Measurements from ENCODE around the gene DGKK.

The DGKK gene

DNA sequence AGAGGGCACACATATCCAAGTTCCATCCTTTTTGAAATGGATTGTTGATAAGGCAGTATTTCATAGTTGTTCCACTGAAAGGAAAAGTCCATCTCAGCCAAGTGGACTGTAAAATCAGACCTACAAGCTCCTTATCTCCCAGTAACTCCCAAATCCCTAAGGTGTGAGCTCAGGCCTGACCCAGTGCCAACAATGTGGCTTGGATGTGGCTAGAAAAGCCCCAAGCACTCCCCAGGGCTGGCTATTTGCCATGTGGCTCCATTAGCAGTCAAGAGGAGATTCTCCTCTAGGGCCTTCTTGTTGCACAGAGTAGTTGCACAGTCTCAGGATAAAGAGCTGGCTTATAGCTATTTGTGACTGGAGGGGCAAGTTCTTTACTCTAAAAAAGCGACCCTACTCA lies 25.0 kb upstream of the DGKK start:
- DNase-seq: no peak
- Histone ChIP-seq H3K4ac (ENCODE audit: low read depth in 1 of 2, low read length in 2 of 2) (no peak overlapping the region), H3K9me3 (ENCODE audit: control insufficient read depth, low read length) (peaks cover 4% of the 10 kb centered on the region), H2AFZ (ENCODE audit: low read depth, low read length) (no peak overlapping the region), H3K4me3 (ENCODE audit: insufficient read depth in 1 of 2, low read depth in 1 of 2, low read length in 2 of 2) (no peak overlapping the region), H2BK12ac (ENCODE audit: low read length in 2 of 2) (no peak overlapping the region), H4K8ac (ENCODE audit: low read length) (no peak overlapping the region), H2BK120ac (ENCODE audit: low read depth, low read length) (no peak overlapping the region), H3K27ac (ENCODE audit: low read length, poor library complexity, severe bottlenecking) (no peak overlapping the region), H3K4me1 (ENCODE audit: control insufficient read depth, insufficient read depth, low read depth, low read length) (no peaks in the 10 kb centered on the region), H3K18ac (ENCODE audit: low read depth in 1 of 2, low read length in 2 of 2) (no peak overlapping the region), H3K36me3 (ENCODE audit: control insufficient read depth in 1 of 2, insufficient read depth in 2 of 2, low read depth in 1 of 2, low read length in 2 of 2) (no peaks in the 10 kb centered on the region), H2AK5ac (ENCODE audit: low read length, severe bottlenecking) (no peak overlapping the region), H2BK5ac (ENCODE audit: low read depth, low read length, poor library complexity, severe bottlenecking) (no peak overlapping the region), H3K27me3 (ENCODE audit: control insufficient read depth in 1 of 2, insufficient read depth in 1 of 2, low read length in 2 of 2) (peaks cover 0 to 48% of the 10 kb centered on the region in 2 experiments), H3K14ac (ENCODE audit: low read length in 2 of 2) (no peak overlapping the region), H2BK15ac (ENCODE audit: low read depth, poor library complexity, severe bottlenecking) (no peak overlapping the region), H3K23ac (ENCODE audit: low read length in 2 of 2) (no peak overlapping the region), H4K91ac (ENCODE audit: low read length) (no peak overlapping the region), H3K79me1 (replicated peaks; ENCODE audit: low read length, poor library complexity, severe bottlenecking) (no peaks in the 10 kb centered on the region), H3K4me2 (ENCODE audit: low read length, poor library complexity, severe bottlenecking) (no peak overlapping the region), H3K9ac (ENCODE audit: low read length) (no peak overlapping the region)
- 83% methylated on average over 1 of the region's 1 CpG for WGBS

GRCh38 chrX:50492720-50493119 lies 22.1 kb upstream of the DGKK start:
- Histone ChIP-seq H3K14ac (ENCODE audit: low read length in 2 of 2) (no peak overlapping the region), H2BK12ac (ENCODE audit: low read length in 2 of 2) (no peak overlapping the region), H2BK5ac (ENCODE audit: low read depth, low read length, poor library complexity, severe bottlenecking) (no peak overlapping the region), H3K18ac (ENCODE audit: low read depth in 1 of 2, low read length in 2 of 2) (no peak overlapping the region), H3K23ac (ENCODE audit: low read length in 2 of 2) (no peak overlapping the region), H3K36me3 (ENCODE audit: control insufficient read depth in 1 of 2, insufficient read depth in 2 of 2, low read depth in 1 of 2, low read length in 2 of 2) (no peaks in the 10 kb centered on the region), H2BK15ac (ENCODE audit: low read depth, poor library complexity, severe bottlenecking) (no peak overlapping the region), H3K9me3 (ENCODE audit: control insufficient read depth, low read length) (peaks cover 4% of the 10 kb centered on the region), H2BK120ac (ENCODE audit: low read depth, low read length) (no peak overlapping the region), H4K91ac (ENCODE audit: low read length) (no peak overlapping the region), H3K27ac (ENCODE audit: low read length, poor library complexity, severe bottlenecking) (no peak overlapping the region), H3K79me1 (replicated peaks; ENCODE audit: low read length, poor library complexity, severe bottlenecking) (no peaks in the 10 kb centered on the region), H3K4ac (ENCODE audit: low read depth in 1 of 2, low read length in 2 of 2) (no peak overlapping the region), H3K4me2 (ENCODE audit: low read length, poor library complexity, severe bottlenecking) (no peak overlapping the region), H2AK5ac (ENCODE audit: low read length, severe bottlenecking) (no peak overlapping the region), H3K9ac (ENCODE audit: low read length) (no peak overlapping the region), H2AFZ (ENCODE audit: low read depth, low read length) (no peak overlapping the region), H3K4me1 (ENCODE audit: control insufficient read depth, insufficient read depth, low read depth, low read length) (no peaks in the 10 kb centered on the region), H3K4me3 (ENCODE audit: insufficient read depth in 1 of 2, low read depth in 1 of 2, low read length in 2 of 2) (no peak overlapping the region), H3K27me3 (ENCODE audit: control insufficient read depth in 1 of 2, insufficient read depth in 1 of 2, low read length in 2 of 2) (peaks cover 0 to 37% of the 10 kb centered on the region in 2 experiments), H4K8ac (ENCODE audit: low read length) (no peak overlapping the region)
- 74% methylated on average over 2 of the region's 2 CpGs for WGBS
- DNase-seq: no peak

GRCh38 chrX:50484662-50485061 lies 14.0 kb upstream of the DGKK start:
- H2BK5ac ChIP-seq (ENCODE audit: low read depth, low read length, poor library complexity, severe bottlenecking): no peak overlapping the region
- no peaks in the 10 kb centered on the region for H3K36me3 ChIP-seq (ENCODE audit: control insufficient read depth in 1 of 2, insufficient read depth in 2 of 2, low read depth in 1 of 2, low read length in 2 of 2)
- H4K91ac ChIP-seq (ENCODE audit: low read length): no peak overlapping the region
- H2BK15ac ChIP-seq (ENCODE audit: low read depth, poor library complexity, severe bottlenecking): no peak overlapping the region
- H3K9me3 ChIP-seq (ENCODE audit: control insufficient read depth, low read length): peaks cover 5% of the 10 kb centered on the region
- DNase-seq: no peak
- no CpG with 5 or more reads among the region's 1 CpG for WGBS
- H2AFZ ChIP-seq (ENCODE audit: low read depth, low read length): no peak overlapping the region
- no peak overlapping the region for H2BK12ac ChIP-seq (ENCODE audit: low read length in 2 of 2)
- no peak overlapping the region for H3K23ac ChIP-seq (ENCODE audit: low read length in 2 of 2)
- no peaks in the 10 kb centered on the region for H3K79me1 ChIP-seq (replicated peaks; ENCODE audit: low read length, poor library complexity, severe bottlenecking)
- H3K14ac ChIP-seq (ENCODE audit: low read length in 2 of 2): no peak overlapping the region
- H3K4ac ChIP-seq (ENCODE audit: low read depth in 1 of 2, low read length in 2 of 2): no peak overlapping the region
- H3K4me3 ChIP-seq (ENCODE audit: insufficient read depth in 1 of 2, low read depth in 1 of 2, low read length in 2 of 2): no peak overlapping the region
- H3K4me1 ChIP-seq (ENCODE audit: control insufficient read depth, insufficient read depth, low read depth, low read length): no peaks in the 10 kb centered on the region
- no peak overlapping the region for H3K27ac ChIP-seq (ENCODE audit: low read length, poor library complexity, severe bottlenecking)
- no peak overlapping the region for H3K18ac ChIP-seq (ENCODE audit: low read depth in 1 of 2, low read length in 2 of 2)
- H2BK120ac ChIP-seq (ENCODE audit: low read depth, low read length): no peak overlapping the region
- no peak overlapping the region for H3K9ac ChIP-seq (ENCODE audit: low read length)
- no peak overlapping the region for H2AK5ac ChIP-seq (ENCODE audit: low read length, severe bottlenecking)
- peaks cover 0 to 24% of the 10 kb centered on the region in 2 experiments for H3K27me3 ChIP-seq (ENCODE audit: control insufficient read depth in 1 of 2, insufficient read depth in 1 of 2, low read length in 2 of 2)
- no peak overlapping the region for H3K4me2 ChIP-seq (ENCODE audit: low read length, poor library complexity, severe bottlenecking)
- no peak overlapping the region for H4K8ac ChIP-seq (ENCODE audit: low read length)

GRCh38 chrX:50483283-50483682 lies 12.7 kb upstream of the DGKK start:
- Histone ChIP-seq H2BK15ac (ENCODE audit: low read depth, poor library complexity, severe bottlenecking) (no peak overlapping the region), H3K14ac (ENCODE audit: low read length in 2 of 2) (no peak overlapping the region), H4K8ac (ENCODE audit: low read length) (no peak overlapping the region), H3K4me2 (ENCODE audit: low read length, poor library complexity, severe bottlenecking) (no peak overlapping the region), H3K4me3 (ENCODE audit: insufficient read depth in 1 of 2, low read depth in 1 of 2, low read length in 2 of 2) (no peak overlapping the region), H2AFZ (ENCODE audit: low read depth, low read length) (no peak overlapping the region), H4K91ac (ENCODE audit: low read length) (no peak overlapping the region), H3K36me3 (ENCODE audit: control insufficient read depth in 1 of 2, insufficient read depth in 2 of 2, low read depth in 1 of 2, low read length in 2 of 2) (no peaks in the 10 kb centered on the region), H3K23ac (ENCODE audit: low read length in 2 of 2) (no peak overlapping the region), H3K9me3 (ENCODE audit: control insufficient read depth, low read length) (peaks cover 5% of the 10 kb centered on the region), H3K9ac (ENCODE audit: low read length) (no peak overlapping the region), H2BK5ac (ENCODE audit: low read depth, low read length, poor library complexity, severe bottlenecking) (no peak overlapping the region), H3K4ac (ENCODE audit: low read depth in 1 of 2, low read length in 2 of 2) (no peak overlapping the region), H3K27me3 (ENCODE audit: control insufficient read depth in 1 of 2, insufficient read depth in 1 of 2, low read length in 2 of 2) (peaks cover 0 to 25% of the 10 kb centered on the region in 2 experiments), H2BK120ac (ENCODE audit: low read depth, low read length) (no peak overlapping the region), H2AK5ac (ENCODE audit: low read length, severe bottlenecking) (no peak overlapping the region), H3K79me1 (replicated peaks; ENCODE audit: low read length, poor library complexity, severe bottlenecking) (no peaks in the 10 kb centered on the region), H3K18ac (ENCODE audit: low read depth in 1 of 2, low read length in 2 of 2) (no peak overlapping the region), H2BK12ac (ENCODE audit: low read length in 2 of 2) (no peak overlapping the region), H3K4me1 (ENCODE audit: control insufficient read depth, insufficient read depth, low read depth, low read length) (no peaks in the 10 kb centered on the region), H3K27ac (ENCODE audit: low read length, poor library complexity, severe bottlenecking) (no peak overlapping the region)
- 100% methylated on average over 1 of the region's 1 CpG for WGBS
- DNase-seq: no peak
